HL-60/S4 (cell line): Measurements from ENCODE around the gene NSMCE1.
"Not testable (repeated sequence)": the region's sequence is repeated elsewhere in the genome, so short reads cannot be mapped to it uniquely, and the experiment has no call there.

Source experiments
- in situ Hi-C: fragments of 300-500 bp; cut with MboI; formaldehyde crosslinking; loops from 2 replicates; pipeline ENCODE4 v1.14.3; 2022; ENCODE audit warnings: low sequenced_read_pairs

The NSMCE1 gene

DNA sequence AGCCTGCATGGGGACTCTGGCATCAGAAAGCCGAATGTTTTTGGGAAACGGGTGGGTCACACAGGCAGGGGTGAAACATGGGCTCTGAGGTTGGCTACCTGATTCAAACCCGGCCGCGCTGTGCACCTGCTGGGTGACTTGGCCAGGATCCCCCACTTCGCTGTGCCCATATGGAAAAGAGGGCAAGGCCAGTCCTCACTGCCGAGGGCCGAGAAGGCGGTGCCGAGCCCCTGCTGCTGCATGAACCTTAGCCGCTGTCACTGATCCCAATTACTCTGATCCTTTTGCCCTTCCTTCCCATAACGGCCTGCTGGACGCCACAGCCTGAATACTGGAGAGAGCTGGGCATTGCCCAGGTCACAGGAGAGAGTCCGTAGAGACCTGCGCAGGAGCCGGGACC is 47.6 kb downstream of the NSMCE1 start:
- in situ Hi-C loops, result no loop called here

DNA sequence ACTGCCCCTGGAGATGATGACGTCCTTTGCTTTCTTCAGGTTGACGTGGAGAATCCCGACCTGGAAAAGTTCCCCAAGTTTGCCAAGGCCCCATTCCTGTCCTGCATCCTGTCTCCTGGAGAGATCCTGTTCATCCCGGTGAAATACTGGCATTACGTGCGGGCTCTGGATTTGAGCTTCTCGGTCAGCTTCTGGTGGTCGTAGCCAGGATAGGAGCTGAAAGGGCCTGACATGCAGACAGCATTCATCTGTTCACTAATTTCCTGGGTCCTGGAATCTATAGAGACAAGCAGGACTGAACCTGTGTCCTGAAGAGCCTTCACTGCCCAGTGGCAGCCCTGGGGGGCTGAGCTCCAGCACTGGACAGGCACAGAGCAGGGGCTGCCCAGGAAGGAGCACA is 48.0 kb downstream of the NSMCE1 start:
- in situ Hi-C loops, result no loop called here

DNA sequence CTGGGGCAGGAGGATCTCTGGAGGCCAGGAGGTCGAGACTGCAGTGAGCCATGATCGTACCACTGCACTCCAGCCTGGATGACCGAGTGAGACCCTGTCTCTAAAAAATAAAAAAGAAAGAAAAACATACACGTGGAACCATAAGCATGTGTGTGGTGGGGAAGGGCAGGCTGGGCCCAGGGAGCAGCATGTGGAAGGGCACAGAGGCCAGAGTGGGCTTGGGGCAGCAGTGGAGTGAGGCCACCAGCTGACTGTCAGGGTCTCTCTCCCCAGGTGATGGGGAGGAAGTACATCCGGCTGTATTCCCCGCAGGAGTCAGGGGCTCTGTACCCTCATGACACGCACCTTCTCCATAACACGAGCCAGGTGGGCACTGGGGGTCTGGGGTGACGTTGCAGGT is 48.5 kb downstream of the NSMCE1 start:
- in situ Hi-C loops, result no loop called here

DNA sequence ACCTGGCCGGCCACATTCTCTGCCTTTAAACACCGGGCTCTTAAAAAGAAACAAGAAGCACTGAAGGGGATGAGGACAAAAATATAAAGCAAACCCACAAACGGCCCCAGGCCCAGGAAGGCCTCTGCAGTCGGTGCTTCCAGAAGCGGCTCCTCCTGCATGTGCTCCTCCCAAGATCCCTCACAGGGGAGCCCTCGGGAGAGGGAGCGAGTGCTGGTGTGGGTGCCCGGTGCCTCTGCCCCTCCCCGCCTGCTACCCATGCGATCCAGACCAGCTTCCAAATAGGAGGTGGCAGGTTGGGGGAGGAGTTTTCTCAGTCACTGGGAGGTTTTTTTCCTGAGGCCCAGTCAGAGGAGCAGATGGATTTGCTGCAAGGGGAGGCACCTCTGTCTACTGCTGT is 49.4 kb downstream of the NSMCE1 start:
- in situ Hi-C loops, result no loop called here

DNA sequence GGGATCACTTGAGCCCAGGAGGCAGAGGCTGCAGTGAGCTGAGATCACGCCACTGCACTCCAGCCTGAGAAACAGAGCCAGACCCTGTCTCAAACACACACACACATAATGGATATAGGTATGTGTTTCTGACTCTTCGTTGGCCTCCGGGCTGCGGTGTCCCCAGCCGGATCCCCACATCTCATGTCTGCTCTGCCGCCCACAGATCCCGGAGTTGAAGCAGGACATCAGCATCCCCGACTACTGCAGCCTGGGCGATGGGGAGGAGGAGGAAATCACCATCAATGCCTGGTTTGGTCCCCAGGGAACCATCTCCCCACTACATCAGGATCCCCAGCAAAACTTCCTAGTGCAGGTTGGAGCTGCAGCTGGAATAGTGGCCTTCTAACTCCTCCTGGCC is 49.8 kb downstream of the NSMCE1 start:
- in situ Hi-C loops, result no loop called here

DNA sequence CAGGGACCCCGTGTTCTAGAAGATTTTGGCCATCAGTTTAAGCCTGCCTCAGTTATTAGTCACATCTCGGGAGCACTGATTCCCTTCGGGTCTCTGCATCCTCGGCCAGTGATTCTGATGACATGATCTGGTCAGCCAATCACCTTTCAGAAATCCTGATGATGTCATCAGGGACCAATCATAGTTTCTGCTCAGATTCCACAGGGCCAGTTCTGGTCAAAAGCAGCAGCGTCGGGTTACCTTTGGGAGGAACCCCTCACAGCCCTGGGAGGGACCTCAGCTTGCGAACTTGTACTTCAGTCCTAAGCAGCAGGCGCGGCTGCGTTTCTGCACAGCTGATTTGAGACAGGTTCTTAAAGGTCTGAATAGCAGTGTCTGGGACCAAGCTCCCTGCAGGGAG is 51.3 kb downstream of the NSMCE1 start:
- in situ Hi-C loops, result no loop called here

DNA sequence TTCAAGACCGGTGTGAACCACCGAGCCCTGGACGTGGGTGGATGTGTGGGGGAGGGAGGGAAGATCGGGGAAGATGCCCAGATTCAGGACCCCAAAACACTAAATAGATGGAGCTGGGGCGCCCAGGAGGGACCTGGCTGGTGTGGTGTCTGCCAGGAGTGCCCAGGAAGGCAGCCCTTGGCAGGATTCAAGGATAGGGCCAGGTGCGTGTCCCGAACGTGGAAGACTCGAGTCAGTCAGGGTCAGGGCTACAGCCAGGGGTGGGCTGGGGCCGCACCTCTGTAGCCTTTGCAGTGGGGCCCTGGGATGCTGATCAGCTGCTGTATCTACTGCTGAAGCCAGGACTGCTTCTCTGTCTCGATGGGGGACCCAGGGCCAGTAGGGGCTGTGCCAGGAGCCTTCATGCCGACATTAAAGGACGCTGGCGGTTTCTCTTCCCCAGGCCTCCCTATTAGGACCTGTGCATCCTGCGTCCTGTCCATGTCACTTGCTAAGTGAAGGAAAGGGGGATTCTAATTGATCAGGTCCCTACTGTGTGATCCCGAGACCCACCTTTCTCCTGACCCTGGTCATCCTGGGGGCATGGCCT is 52.2 kb downstream of the NSMCE1 start:
- in situ Hi-C loops, result no loop called here

DNA sequence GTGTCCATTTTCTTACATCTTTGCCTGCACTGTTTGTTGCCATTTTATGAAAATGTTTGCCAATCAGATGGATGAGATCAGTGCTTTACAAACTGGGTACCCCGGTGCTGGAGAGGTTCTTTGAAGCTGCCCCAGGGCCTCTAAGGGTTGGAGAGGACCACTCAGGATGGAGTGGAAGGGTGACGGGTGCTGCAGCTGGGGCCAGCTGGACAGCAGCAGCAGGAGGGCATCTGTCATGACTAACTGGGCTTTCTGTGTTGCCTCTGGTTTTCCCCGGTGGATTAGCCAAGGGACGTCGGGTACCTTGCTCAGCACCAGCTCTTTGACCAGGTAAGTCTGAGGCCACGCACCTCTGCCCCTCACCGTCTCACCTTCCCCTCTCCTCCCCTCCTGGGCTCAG is 52.9 kb downstream of the NSMCE1 start:
- in situ Hi-C loops, result no loop called here

DNA sequence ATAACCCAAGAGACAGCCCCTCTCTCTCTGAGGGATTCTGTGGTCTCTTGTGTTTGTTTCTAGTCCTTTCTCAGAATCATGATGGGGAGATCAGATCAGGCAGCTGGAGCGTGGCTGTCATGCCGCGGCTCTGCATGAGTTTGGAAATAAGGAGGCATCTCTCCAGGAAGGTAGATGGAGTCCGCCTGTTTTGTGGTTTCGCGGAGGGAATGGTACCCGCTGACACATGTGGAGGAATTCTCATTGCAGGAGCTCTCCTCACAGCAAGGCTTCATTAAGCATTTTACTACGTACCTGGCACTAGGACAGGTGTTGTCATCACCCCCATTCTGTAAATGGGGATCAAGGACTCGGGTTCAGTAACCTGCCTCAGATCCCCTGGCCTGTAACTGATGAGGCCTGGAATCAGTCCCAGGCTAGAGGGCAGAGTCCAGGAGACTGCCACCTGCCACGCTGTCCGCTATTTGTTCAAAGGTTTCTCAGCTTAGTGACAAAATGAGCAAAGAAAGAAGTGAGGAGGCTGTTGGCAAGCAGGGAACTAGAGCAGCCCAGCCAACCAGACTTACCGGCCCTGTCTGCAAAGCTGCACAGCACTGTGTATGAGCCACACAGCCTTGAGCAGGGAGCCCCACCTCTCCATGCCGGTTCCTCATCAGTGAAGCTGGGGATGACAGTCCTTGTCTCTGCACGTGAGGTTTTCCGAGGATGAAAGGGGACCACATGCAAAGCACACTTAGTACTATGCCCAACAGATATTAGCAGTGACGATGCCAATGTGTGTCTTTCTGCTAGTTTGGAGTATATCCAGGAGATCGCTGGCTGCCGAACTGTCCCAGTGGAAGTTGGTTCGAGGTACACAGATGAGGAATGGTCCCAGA is 54.2 kb downstream of the NSMCE1 start:
- in situ Hi-C loops, result no loop called here

DNA sequence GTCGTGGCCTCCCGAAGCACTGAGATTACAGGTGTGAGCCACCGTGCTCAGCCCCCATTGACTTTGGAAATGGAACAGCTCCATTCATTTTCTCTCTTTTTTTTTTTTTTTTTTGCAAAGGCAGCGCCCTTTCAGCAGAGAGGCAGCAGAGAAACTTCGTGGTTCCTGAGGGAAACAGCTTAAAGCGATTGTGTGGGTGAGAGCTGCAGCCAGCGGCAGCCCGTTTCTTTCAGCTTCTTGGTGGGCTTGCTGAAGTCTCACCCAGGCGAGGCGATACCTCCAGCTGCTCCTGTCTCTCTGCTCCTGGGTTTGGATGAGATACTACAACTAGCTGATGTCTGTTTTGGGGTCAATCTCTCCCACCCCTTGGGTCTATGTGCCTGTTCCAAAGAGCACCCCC is 57.5 kb downstream of the NSMCE1 start:
- in situ Hi-C loops, result no loop called here

DNA sequence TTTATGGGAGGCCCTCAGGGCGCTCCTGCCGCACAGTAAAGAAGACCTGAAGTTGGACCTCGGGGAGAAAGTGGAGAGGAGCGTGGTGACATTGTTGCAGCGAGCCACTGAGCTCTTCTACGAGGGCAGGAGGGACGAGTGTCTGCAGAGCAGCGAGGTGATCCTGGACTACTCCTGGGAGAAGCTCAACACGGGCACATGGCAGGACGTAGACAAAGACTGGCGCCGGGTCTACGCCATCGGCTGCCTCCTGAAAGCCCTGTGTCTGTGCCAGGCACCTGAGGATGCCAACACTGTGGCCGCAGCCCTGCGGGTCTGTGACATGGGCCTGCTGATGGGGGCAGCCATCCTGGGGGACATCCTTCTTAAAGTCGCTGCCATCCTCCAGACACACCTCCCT is 58.4 kb downstream of the NSMCE1 start:
- in situ Hi-C loops, result no loop called here

DNA sequence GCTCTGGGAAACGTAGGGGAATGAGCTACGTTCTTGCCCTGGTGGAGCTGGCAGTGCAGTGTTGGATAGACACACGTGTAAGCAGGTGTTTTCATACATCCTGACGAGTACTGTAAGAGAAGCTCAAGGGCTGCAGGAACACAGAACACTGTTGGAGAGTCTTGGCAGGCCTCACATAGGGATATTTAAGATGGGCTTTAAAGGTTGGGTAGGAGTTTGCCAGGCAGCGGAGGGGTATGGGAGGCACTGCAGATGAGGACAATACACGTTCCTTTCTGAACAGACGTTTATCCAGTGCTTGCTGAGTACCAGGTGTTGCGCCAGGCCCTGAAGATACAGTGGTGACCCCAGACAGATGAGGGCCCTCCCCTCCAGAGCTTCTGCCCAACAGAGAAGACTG is 59.0 kb downstream of the NSMCE1 start:
- in situ Hi-C loops, result no loop called here

DNA sequence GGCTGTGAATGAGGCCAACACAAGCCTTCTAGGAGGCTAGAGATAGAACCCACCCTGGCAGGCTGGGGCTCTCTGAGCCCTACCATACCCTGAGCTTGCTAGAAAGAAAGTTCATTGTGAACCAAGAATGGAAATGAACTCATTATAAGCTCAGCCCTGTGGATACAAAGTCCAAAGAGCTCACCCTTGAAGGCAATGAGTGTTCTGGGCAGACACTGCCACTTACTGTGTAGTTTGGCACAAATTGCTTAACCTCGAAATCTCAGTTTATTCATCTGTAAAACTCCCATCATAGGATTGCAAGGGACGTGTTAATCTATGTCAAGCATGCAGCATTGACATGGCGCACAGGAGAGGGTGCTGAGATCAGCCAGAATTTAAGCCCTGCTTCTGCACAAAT is 59.8 kb downstream of the NSMCE1 start:
- in situ Hi-C loops, result no loop called here

DNA sequence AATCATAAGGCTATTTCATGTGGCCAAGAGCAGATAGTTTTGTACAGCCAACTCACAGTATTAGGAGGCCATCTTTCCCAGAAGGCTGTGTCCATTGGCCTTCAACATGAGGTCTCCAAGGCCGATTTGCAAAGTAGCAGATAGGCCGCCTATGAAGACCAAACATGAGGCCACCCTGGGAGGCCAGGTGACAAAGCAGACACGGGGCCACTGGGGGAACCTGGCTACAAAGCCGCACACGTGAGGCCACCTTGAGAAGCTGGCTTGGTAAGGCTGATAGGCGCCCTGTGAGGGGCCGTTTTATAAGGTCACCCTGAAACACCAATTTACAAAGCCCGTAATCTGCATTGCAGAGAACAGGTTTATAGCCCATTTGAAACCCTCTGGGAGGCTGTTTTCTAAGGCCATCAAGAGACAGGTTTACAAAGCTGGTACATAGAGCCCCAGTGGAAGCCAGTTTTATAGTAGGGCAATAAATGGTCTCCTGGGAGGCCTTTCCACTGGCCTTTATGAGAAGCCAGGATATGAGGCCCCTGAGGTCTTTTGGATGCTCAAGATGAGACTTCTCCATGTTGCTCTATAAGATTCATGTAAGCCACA is 60.4 kb downstream of the NSMCE1 start:
- in situ Hi-C loops, result no loop called here

DNA sequence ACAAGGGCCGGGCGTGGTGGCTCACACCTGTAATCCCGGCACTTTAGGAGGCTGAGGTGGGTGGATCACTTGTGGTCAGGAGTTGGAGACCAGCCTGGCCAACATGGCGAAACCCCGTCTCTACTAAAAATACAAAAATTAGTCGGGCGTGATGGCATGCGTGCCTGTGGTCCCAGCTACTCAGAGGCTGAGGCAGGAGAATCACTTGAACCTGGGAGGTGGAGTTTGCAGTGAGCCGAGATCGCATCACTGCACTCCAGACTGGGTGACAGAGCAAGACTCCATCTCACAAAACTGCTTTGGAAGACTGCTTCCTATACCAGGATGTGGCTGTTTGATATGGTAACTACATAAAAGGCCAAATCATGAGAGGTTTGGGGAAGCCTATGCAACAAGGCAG is 61.5 kb downstream of the NSMCE1 start:
- in situ Hi-C loops, result not testable (repeated sequence)

DNA sequence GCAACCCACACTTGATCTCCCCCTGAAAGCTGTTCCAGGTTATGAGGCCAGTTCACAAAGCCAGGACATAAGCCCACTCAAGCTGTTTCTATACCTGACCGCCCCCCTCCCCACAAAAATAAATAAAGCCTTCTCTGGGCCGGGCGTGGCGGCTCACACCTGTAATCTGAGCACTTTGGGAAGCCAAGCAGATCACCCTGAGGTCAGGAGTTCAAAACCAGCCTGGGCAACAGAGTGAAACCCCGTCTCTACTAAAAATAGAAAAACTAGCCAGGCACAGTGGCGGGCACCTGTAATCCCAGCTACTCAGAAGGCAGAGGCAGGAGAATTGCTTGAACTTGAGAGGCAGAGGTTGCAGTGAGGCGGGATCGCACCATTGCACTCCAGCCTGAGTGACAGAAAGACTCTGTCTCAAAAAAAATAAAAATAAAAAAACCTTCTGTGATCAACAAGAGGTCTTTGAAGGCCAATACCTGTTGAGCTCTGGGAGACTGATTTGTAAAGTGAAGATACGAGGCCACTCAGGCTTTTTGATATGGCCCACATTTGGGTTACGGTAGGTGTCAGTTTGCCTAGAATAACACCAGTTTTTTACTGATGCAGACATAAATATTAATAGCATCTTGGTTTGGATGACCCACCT is 63.0 kb downstream of the NSMCE1 start:
- in situ Hi-C loops, result no loop called here

DNA sequence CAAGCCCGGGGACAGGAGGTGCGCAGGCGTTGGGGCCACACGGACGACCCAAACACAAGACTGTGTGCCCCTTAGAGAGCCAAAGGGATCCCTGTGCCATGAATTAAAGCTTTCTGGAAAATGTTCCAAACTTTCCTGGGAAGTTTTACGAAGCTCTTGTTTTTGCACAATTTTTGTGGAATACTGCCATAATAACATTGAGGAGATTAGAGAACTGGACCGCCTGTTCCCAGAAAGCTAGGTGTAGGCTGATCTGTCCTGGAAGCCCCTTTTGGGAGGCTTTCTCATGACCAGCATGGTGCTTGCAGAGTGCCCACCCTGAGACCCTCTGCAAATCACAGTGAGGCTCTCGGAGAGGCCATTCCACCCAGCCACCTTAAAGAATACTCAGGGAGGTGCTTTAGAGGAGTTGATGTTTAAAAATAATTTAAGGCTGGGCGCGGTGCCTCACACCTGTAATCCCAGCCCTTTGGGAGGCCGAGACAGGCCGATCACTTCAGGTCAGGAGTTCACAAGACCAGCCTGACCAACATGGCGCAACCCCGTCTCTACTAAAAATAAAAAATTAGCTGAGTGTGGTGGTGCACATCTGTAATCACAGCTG is 64.2 kb downstream of the NSMCE1 start:
- in situ Hi-C loops, result no loop called here

DNA sequence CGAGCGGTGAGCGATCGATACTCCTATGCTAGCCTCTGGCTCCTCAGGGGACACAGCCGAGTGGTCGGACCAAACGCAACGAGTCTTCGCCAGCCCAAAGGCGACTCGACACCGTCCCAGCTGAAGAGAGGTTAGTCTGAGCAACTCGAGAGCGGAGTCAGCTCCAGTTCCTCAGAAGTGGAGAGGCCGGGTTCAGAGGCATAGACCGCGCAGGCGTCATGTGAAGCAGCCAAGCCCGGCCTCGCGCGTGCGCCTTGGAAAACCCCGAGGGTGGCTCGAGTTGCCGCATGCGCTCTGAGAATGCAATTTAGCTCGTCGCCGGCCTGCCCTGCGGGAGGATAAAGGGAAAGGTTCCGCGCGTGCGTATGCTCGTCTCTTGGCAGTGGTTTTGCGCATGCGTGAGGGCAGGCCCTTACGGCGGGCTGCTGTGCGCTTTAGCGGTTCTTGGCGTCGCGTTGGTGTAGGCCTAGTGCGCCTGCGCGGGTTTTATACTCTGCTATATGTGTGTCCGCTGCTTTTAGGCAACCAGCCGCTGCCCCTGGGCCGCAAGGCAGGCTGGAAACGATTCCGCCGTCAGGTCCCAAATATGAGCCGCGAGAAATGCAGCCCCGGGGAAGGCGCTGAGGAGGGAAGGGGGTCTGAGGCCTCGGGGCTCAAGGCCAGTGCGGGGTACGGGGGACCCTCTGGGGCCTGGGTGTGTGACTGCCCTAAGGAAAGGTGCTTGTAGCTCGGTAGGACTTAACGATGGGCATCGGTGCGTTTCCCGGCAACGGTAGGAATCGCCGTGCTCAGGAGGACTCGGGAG is 64.9 kb downstream of the NSMCE1 start, which contains the start of gene KDM8:
Gene KDM8 (plus strand): TSS at position 20 of the 805 bp plus-strand sequence. CDS start 6,598 bp downstream, outside the sequence.
- in situ Hi-C loops, result no loop called here

DNA sequence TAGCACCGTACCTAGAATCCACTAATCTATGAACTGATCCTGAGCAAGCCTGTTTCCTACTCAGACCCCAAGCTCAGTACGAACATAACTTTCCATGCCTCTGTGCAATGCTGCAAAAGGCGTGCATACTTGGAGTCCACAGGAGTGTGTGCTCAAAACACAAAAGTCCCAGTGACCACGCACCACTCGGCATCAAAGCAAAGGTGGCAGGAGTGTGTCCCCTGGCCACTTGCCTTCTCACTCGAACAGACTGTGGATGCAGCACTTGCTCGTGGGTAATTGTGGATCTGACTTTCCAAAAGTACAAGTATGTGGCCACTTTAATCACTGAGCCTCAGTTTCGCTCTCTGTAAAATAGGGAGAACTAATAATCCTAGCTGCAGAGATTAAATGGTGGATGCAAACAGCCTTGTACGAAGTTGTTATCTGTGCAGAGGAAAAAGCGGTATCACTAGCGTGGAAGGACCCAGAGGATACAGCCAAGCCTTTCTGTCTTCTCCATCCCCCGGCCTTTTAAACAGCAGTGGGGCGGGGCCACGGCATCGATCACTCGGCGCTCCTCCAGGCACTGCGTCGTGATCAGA is 65.6 kb downstream of the NSMCE1 start:
- in situ Hi-C loops, result no loop called here

DNA sequence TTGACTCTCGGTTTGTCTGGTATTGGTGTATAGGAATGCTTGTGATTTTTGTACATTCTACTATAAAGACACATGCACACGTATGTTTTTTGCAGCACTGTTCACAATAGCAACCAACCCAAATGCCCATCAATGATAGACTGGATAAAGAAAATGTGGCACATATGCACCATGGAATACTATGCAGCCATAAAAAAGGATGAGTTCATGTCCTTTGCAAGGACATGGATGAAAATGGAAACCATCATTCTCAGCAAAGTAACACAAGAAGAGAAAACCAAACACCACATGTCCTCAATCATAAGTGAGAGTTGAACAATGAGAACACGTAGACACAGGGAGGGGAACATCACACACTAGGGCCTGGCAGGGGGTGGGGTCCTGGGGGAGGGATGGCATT is 67.7 kb downstream of the NSMCE1 start:
- in situ Hi-C loops, result not testable (repeated sequence)
